22Rv1 (cell line): Measurements from ENCODE around the gene DNAJA4.

Experiments used
- ZFX ChIP-seq: fragments of 450-650 bp; IDR thresholded peaks from 2 replicates; pipeline ENCODE4 v1.6.1; 2017; ENCODE audit warnings: antibody characterized with exemption, borderline replicate concordance
- TF ChIP-seq, protein P1 (sequence below): fragments of 450-650 bp; IDR thresholded peaks from 2 replicates; pipeline ENCODE4 v1.5.1; 2017; ENCODE audit warnings: mild to moderate bottlenecking

GRCh38 chr15:78329625-78330024, 65.3 kb downstream of the DNAJA4 start:
- TF ChIP-seq, protein P1, sequence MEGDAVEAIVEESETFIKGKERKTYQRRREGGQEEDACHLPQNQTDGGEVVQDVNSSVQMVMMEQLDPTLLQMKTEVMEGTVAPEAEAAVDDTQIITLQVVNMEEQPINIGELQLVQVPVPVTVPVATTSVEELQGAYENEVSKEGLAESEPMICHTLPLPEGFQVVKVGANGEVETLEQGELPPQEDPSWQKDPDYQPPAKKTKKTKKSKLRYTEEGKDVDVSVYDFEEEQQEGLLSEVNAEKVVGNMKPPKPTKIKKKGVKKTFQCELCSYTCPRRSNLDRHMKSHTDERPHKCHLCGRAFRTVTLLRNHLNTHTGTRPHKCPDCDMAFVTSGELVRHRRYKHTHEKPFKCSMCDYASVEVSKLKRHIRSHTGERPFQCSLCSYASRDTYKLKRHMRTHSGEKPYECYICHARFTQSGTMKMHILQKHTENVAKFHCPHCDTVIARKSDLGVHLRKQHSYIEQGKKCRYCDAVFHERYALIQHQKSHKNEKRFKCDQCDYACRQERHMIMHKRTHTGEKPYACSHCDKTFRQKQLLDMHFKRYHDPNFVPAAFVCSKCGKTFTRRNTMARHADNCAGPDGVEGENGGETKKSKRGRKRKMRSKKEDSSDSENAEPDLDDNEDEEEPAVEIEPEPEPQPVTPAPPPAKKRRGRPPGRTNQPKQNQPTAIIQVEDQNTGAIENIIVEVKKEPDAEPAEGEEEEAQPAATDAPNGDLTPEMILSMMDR = no peak
- no peak for TF ChIP-seq ZFX
